HG03520 (cell line): ENCODE data around the gene CYP1A1.

ENCODE experiments used
- ATAC-seq: cut with Tn5 transposase; IDR thresholded peaks from one replicate; pipeline ENCODE4 v1.9.1; 2021; ENCODE audit warnings: mild to moderate bottlenecking, moderate library complexity; ENCODE audit not compliant: unreplicated experiment

The CYP1A1 gene

GRCh38 chr15:74725225-74725774 lies at the start of gene CYP1A1:
TSS of gene CYP1A1 (minus strand) at chr15:74725528. CDS start at chr15:74723097, 2,431 bp downstream.
- ATAC-seq: no peak

GRCh38 chr15:74773731-74774252 lies 48.5 kb upstream of the CYP1A1 start:
- ATAC-seq: no peak

- ATAC-seq: no peak
Observed at GRCh38 chr15:74773329-74773728, 48.0 kb upstream of the CYP1A1 start.

- no peak for ATAC-seq
Observed at GRCh38 chr15:74770211-74770903, 45.0 kb upstream of the CYP1A1 start.

- no peak for ATAC-seq
Observed at GRCh38 chr15:74769463-74770025, 44.2 kb upstream of the CYP1A1 start.

- ATAC-seq: no peak
Observed at GRCh38 chr15:74768771-74769342, 43.5 kb upstream of the CYP1A1 start.

GRCh38 chr15:74768099-74768770 lies 42.9 kb upstream of the CYP1A1 start:
- no peak for ATAC-seq

GRCh38 chr15:74767167-74768098 lies 42.1 kb upstream of the CYP1A1 start:
- no peak for ATAC-seq

GRCh38 chr15:74763416-74763815 lies 38.1 kb upstream of the CYP1A1 start:
- no peak for ATAC-seq

GRCh38 chr15:74762791-74763150 lies 37.4 kb upstream of the CYP1A1 start:
- ATAC-seq: no peak

- no peak for ATAC-seq
Observed at GRCh38 chr15:74758736-74759135, 33.4 kb upstream of the CYP1A1 start.

GRCh38 chr15:74754593-74755215 lies 29.4 kb upstream of the CYP1A1 start:
- ATAC-seq: no peak

- no peak for ATAC-seq
Observed at GRCh38 chr15:74752531-74752930, 27.2 kb upstream of the CYP1A1 start.

- ATAC-seq: no peak
Observed at GRCh38 chr15:74752011-74752410, 26.7 kb upstream of the CYP1A1 start.

- no peak for ATAC-seq
Observed at GRCh38 chr15:74750751-74751150, 25.4 kb upstream of the CYP1A1 start.

- ATAC-seq: no peak
Observed at GRCh38 chr15:74749832-74750231, 24.5 kb upstream of the CYP1A1 start.

- no peak for ATAC-seq
Observed at GRCh38 chr15:74748322-74748946, 23.1 kb upstream of the CYP1A1 start, which contains the start of gene CYP1A2. TSS of gene CYP1A2 (plus strand) at chr15:74748845. CDS start at chr15:74749739, 894 bp downstream.

- no peak for ATAC-seq
Observed at GRCh38 chr15:74746389-74746788, 21.1 kb upstream of the CYP1A1 start.

- ATAC-seq: no peak
Observed at GRCh38 chr15:74742422-74742821, 17.1 kb upstream of the CYP1A1 start.
